ENCODE measurements around the gene MMP2.

MMP2 gene

DNA sequence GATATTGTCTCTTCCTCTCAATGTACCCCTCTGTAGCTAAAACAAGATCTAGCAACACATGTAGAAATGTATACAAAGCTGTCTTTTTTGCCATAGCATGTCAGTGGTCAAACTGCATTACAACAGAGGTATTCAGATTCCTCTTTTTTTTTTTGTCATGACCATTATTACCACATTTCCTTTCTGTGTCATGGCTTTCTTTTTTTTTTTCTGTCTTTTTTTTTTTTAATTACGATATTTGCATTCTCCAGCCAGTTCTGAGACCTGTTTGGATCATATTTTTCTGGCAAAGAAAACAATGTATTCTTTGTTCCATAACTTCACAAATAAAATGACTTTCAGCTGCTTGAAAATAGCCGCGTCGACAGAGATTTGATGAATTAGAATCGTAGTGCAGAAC, 60.1 kb downstream of the MMP2 start:
- no peak for TF ChIP-seq ZNF274 (IDR thresholded peaks at IDR 0.05; ENCODE audit: low read depth, low read length)
- no peak overlapping the region for H3K4me3 ChIP-seq (ENCODE audit: low read length)

DNA sequence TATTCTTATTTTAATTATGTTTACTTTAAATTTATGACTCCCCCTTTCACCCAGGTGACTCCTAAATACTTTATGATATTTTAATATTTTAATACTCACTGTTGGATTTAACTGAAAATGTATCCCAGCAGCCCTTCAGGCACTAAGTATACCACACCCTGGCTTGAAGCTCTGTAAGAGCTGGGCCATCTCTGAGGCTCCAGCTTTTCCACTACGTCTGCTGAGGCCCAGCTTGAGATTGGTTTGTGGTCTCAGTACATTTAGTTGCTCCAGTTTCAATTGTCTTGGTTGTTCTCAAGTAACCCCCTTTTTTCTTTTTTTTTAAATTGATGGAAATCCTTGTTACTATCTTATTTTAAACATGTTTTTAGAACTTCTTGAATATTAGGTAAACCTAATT, 60.5 kb downstream of the MMP2 start:
- H3K4me3 ChIP-seq (ENCODE audit: low read length) = no peak overlapping the region
- TF ChIP-seq ZNF274 (IDR thresholded peaks at IDR 0.05; ENCODE audit: low read depth, low read length) = no peak

DNA sequence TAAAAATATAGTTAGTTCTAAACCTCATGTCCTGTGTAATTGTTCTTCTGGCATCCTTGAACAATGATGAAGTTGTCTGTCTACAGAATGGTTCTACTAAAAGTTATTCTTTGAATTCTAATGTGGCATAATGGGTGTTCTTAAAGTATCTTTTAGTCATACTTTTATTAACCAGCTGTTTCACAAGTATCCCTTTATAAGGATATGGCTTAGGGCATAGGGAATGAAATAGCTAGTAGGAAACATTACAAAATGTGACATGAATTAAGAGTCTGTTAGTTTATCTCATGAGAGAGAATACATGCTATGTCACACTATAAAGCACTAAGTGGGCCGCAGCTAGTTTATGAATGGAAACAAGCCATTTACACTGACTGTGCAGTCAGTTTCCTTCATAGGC, 61.2 kb downstream of the MMP2 start:
- no peak overlapping the region for H3K4me3 ChIP-seq (ENCODE audit: low read length)
- TF ChIP-seq ZNF274 (IDR thresholded peaks at IDR 0.05; ENCODE audit: low read depth, low read length) = no peak

GRCh38 chr16:55542459-55543082, 63.6 kb downstream of the MMP2 start:
- no peak for TF ChIP-seq ZNF274 (IDR thresholded peaks at IDR 0.05; ENCODE audit: low read depth, low read length)
- no peak overlapping the region for H3K4me3 ChIP-seq (ENCODE audit: low read length)

DNA sequence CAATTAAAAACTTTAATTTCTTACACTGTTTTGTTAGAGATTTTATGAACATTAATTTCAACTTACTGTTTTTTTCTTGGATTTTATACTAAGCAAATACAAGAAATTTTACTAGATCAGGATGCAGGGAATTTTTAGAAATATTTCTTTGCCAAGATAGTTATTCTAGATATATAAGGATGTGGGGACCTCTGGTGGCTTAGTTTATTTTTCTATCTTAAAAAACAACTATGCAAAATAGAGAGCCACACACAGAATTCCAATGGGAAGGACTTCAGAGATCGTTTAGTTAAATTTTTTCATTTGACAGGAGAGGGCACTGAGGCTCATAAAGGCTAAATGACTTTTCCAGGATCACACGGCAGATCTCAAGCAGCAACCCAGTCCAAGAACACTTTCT, 64.5 kb downstream of the MMP2 start:
- H3K4me3 ChIP-seq (ENCODE audit: low read length) = no peak overlapping the region
- no peak for TF ChIP-seq ZNF274 (IDR thresholded peaks at IDR 0.05; ENCODE audit: low read depth, low read length)

DNA sequence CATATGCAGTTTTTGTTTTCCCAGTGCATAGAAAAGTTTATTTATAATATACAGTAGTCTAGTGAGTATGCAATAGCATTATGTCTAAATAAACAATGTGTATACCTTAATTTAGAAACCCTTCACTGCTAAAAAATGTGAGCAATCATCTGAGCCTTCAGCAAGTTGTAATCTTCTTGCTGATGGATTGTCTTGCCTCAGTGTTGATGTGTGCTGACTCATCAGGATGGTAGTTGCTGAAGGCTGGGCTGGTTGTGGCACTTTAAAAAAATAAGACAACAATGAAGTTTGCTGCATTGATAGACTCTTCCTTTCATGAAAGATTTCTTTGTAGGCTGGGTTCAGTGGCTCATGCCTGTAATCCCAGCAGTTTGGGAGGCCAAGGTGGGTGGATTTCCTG, 73.6 kb downstream of the MMP2 start:
- H3K4me3 ChIP-seq (ENCODE audit: low read length) = no peak overlapping the region
- TF ChIP-seq ZNF274 (IDR thresholded peaks at IDR 0.05; ENCODE audit: low read depth, low read length) = no peak

- TF ChIP-seq ZNF274 (IDR thresholded peaks at IDR 0.05; ENCODE audit: low read depth, low read length) = no peak
- no peak overlapping the region for H3K4me3 ChIP-seq (ENCODE audit: low read length)
Observed at GRCh38 chr16:55555436-55555835, 76.4 kb downstream of the MMP2 start.

Data from GM08714 (cell line).